Neural cell (in vitro differentiated cells): ENCODE data around the gene CASZ1.

Experiments used
- EP300 ChIP-seq: fragments of 450-650 bp; conservative IDR thresholded peaks from 2 replicates; pipeline ENCODE4 v1.6.1; 2014; ENCODE audit warnings: antibody characterized with exemption, mild to moderate bottlenecking, moderate library complexity; ENCODE audit not compliant: poor library complexity, severe bottlenecking
- EZH2 ChIP-seq: fragments of 200-600, 300-800 bp; shearing (Covaris generic), sonication (generic); IDR thresholded peaks from 2 replicates; pipeline ENCODE4 v1.6.1; 2014; ENCODE audit warnings: antibody characterized with exemption, low read length, borderline replicate concordance, mild to moderate bottlenecking; ENCODE audit not compliant: insufficient read depth, poor library complexity, severe bottlenecking
- REST ChIP-seq: IDR thresholded peaks from 2 replicates; pipeline ENCODE4 v1.6.1; 2012; ENCODE audit warnings: borderline replicate concordance

DNA sequence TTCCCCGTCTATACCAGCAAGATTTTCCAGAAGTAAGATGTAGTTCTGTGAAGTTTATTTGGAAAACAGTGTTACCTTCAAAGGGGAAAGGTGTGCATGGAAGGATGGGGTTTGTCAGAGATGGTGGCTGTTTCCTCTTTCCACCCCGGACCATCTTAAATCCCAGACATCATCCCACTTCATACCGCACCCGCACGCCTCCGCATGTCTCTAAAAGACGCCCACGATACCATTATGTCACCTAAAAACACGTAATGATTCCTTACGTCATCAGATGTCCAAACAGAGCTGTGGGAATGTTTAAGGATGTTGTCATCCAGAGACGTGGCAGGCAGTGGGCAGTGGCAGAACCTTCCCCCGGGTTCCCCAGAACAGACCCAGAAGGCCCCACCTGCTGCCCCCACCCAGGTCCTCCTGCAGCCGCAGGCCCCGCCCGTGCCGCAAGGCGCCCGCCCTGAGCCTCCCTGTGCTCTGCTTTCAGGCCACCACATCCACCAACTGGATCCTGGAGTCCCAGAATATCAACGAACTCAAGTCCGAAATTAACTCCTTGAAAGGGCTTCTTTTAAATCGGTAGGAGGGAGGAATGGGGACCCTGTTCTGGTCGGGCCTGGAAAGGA, 169.5 kb downstream of the CASZ1 start:
- TF ChIP-seq EP300 = no peak
- no peak for TF ChIP-seq REST
- no peak for TF ChIP-seq EZH2
